GM12874 (cell line): ENCODE results near the gene PDE3A.

Source experiments
- TF ChIP-seq, protein P1 (sequence below): IDR thresholded peaks from 2 replicates; pipeline ENCODE4 v1.5.1; 2011; ENCODE audit warnings: low read depth, mild to moderate bottlenecking, control low read depth, low read length, moderate library complexity; ENCODE audit not compliant: insufficient read depth

The PDE3A gene

DNA sequence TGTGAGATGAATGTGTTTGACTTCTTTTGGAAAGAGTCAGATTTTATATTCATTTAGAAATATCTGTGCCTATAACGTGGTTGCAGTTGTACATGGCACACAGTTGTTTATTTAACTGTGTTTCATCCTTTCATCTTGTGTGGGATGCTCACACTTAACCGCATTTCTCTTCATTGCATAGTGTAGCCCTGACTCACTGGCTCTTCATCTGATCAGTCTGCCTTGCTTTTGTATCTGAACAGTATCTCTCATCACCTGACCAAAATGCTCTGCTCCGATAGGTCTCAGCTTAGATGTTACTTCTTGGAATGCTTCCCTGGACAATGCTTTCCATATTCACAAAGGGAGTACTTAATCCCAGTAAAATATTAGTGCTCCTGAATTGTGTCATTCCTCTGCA lies 83.4 kb downstream of the PDE3A start:
- TF ChIP-seq, protein P1, sequence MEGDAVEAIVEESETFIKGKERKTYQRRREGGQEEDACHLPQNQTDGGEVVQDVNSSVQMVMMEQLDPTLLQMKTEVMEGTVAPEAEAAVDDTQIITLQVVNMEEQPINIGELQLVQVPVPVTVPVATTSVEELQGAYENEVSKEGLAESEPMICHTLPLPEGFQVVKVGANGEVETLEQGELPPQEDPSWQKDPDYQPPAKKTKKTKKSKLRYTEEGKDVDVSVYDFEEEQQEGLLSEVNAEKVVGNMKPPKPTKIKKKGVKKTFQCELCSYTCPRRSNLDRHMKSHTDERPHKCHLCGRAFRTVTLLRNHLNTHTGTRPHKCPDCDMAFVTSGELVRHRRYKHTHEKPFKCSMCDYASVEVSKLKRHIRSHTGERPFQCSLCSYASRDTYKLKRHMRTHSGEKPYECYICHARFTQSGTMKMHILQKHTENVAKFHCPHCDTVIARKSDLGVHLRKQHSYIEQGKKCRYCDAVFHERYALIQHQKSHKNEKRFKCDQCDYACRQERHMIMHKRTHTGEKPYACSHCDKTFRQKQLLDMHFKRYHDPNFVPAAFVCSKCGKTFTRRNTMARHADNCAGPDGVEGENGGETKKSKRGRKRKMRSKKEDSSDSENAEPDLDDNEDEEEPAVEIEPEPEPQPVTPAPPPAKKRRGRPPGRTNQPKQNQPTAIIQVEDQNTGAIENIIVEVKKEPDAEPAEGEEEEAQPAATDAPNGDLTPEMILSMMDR, result no peak

DNA sequence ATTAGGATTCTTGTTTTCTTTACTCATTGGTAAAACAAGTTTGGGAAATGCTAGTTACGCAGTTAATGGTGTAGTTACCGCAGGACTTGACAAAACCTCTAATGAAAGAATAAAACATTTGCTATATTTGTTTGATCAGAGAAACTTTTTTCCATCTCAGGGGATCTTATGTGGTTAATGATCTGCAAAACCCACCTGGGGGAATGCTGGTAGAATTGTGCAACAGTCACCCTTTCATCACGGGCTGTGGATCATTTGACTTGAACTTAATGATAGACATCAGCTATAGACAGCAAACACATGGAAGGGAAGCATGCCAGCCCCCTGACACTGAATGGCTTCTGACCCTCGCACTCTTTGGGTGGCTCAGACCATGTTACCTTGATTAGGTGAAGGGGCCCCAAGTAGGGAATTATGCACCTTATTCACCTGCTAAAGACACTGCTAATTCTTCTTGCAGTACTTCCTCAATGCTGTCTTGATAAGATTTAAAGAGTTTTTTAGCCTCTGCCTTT lies 84.2 kb downstream of the PDE3A start:
- TF ChIP-seq, protein P1, result no peak

DNA sequence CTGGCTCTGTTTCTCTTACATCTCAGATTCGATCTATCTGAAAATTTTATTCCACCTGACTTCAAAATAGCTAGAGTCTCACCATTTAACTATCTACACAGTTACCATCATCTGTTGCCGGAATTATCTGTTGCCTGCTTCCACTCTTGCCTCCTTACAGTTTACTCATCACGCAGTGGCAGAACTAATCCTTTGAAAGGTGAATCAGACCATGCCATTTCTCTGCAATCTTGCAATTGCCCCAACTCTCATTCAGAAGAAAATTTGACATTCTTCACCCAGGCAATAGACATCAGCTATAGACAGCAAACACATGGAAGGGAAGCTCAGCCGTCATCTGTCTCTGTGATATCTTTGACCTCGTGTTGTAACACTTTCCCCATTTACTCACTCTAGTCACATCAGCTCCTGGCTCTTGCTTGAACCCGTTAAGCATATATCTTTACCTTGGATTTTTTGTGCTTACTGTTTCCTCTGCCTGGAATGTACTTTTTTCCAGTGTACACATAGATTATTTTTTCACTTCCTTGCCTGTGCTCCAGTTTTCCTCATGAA lies 85.5 kb downstream of the PDE3A start:
- TF ChIP-seq, protein P1, result no peak

DNA sequence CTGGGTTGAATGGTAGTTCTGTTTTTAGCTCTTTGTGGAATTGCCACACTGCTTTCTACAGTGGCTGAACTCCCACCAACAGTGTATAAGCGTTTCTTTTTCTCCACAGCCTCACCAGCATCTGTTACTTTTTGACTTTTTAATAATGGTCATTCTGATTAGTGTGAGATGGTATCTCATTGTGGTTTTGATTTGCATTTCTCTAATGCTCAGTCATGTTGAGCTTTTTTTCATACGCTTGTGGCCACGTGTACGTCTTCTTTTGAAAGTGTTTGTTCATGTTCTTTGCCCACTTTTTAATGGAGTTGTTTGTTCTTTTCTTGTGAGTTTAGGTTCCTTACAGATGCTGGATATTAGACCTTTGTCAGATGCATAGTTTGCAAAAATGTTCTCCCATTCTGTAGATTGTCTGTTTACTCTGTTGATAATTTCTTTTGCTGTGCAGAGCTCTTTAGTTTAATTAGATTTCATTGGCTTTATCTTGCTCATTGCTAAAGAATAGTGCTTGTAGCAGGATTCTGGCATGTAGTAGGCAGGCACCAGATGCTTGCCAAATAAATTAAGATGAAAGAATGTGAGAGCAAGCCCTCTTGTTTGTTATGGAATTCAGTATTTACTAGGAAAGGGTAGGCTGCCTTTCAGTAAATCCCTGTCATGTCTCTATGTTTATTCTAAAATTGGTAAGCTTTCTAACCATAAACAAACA lies 86.8 kb downstream of the PDE3A start:
- TF ChIP-seq, protein P1, result no peak

DNA sequence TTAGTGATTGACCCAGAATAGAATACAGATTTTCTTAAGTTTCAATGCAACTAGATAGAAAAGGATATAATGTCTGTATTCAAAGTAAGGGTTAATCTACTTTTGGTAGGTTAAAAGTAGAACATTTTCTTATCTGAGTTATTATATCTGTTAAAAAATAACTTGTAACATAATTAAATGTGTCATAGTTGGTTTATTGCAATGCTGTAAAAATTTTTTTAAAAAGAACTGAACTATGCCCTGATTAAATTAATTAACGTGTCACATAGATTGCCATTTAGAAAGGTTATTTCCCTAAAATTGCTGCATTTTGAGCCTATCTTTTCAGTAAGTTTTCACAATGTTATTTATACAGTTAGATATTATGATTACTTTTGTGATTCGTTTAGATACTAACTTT lies 89.2 kb downstream of the PDE3A start:
- TF ChIP-seq, protein P1, result no peak

DNA sequence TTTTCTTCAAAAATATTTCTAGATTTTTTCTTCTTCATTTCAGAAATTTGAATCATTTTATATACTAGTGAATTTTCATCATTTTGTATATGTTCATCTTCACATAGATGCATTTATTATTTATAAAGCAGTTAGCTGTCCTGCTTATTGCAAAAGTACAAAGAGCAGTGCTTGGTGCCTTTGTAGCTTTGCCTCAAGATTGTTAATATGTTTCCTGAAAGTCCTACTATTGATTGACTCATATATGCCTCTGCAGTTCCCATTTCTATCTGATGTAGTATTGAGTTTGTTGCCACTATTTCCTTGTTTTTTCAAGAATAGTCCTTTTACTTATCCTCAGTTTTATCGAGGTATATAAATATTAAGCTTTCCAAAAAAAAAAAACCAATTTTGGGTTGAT lies 89.7 kb downstream of the PDE3A start:
- TF ChIP-seq, protein P1, result no peak

DNA sequence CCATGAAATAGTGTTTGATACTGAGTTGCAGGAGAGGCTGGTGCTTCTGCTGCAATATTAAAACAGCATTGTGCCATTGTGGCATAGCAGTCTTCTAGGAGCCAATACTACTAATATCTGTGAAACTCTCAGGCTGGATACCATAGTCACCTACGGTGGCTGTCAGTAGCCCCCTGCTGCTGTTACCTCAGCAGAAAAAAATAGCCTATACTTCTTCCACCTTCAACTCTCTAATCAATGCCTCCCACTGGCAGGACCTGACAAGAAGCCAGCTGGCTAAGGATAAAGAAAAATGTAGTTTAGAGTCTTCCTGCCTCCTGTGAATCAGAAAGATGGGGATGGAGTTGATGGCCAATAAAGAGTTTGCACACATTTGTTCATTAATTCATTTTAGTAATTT lies 91.6 kb downstream of the PDE3A start:
- TF ChIP-seq, protein P1, result no peak
